ENCODE data around the gene HES3.

GRCh38 chr1:6269296-6269695 is 25.3 kb downstream of the HES3 start:
- no peak for TF ChIP-seq EZH2 (IDR thresholded peaks at IDR 0.05; ENCODE audit: borderline replicate concordance, insufficient read depth, low read depth, low read length, poor library complexity, severe bottlenecking)
- TF ChIP-seq, protein P1, sequence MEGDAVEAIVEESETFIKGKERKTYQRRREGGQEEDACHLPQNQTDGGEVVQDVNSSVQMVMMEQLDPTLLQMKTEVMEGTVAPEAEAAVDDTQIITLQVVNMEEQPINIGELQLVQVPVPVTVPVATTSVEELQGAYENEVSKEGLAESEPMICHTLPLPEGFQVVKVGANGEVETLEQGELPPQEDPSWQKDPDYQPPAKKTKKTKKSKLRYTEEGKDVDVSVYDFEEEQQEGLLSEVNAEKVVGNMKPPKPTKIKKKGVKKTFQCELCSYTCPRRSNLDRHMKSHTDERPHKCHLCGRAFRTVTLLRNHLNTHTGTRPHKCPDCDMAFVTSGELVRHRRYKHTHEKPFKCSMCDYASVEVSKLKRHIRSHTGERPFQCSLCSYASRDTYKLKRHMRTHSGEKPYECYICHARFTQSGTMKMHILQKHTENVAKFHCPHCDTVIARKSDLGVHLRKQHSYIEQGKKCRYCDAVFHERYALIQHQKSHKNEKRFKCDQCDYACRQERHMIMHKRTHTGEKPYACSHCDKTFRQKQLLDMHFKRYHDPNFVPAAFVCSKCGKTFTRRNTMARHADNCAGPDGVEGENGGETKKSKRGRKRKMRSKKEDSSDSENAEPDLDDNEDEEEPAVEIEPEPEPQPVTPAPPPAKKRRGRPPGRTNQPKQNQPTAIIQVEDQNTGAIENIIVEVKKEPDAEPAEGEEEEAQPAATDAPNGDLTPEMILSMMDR (IDR thresholded peaks at IDR 0.05), result no peak
